ENCODE data around the gene TOM1L2. TPM values are rescaled to one million over a fixed set of nuclear protein-coding genes. Genes with fewer than 3 reads are reported as not detected.
A peak's percentile ranks its signal among the peaks of the same experiment; 100 is the strongest.

The TOM1L2 gene
- total RNA-seq, 2 donors from 2014 or later, result 47.6 to 68.7 TPM

DNA sequence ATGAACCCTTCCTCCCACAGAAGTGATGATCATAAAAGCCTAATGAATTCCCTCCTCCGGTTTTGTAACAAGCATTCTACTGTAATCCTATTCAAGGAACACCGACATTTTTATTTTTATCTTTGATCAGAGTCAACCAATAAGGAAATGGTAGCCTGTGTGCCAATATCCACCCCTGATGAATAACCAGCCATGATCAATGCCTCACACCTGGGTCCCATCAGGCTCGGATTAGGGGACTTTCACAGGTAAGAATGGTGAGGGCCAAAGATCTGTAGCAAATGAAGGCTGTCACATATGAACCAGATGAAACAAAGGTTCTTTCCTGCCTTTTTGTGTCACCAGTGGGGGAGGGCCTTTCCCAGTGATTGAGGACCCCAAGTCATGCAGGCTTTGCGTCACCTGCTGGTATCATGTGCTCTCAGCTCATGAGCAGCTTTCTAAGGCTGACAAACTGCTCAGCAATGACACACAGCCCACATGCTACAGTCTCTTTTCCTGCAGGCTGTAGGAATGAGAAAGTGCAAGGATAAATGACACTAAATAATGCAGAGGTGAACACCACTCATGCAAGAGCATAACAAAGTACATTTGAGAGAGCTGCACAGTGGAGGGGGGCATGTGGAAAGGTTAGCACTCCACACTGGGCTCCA is 34.9 kb downstream of the TOM1L2 start:
- Histone ChIP-seq H3K27me3 (no peaks in the 10 kb centered on the region), H3K9ac (ENCODE audit: low read depth in 2 of 2, low read length in 2 of 2) (no peak overlapping the region), H3K36me3 (no peaks in the 10 kb centered on the region), H3K9me3 (no peaks in the 10 kb centered on the region), H3K4me3 (no peak overlapping the region), H3K27ac (peak overlapping the region; percentile 72), H3K4me1 (peaks cover 9% of the 10 kb centered on the region)
- DNase-seq, result no peak
- intact Hi-C loops (cut with DNase I), result no loop called here
- TF ChIP-seq, protein P1, sequence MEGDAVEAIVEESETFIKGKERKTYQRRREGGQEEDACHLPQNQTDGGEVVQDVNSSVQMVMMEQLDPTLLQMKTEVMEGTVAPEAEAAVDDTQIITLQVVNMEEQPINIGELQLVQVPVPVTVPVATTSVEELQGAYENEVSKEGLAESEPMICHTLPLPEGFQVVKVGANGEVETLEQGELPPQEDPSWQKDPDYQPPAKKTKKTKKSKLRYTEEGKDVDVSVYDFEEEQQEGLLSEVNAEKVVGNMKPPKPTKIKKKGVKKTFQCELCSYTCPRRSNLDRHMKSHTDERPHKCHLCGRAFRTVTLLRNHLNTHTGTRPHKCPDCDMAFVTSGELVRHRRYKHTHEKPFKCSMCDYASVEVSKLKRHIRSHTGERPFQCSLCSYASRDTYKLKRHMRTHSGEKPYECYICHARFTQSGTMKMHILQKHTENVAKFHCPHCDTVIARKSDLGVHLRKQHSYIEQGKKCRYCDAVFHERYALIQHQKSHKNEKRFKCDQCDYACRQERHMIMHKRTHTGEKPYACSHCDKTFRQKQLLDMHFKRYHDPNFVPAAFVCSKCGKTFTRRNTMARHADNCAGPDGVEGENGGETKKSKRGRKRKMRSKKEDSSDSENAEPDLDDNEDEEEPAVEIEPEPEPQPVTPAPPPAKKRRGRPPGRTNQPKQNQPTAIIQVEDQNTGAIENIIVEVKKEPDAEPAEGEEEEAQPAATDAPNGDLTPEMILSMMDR (IDR thresholded peaks at IDR 0.05), result no peak

DNA sequence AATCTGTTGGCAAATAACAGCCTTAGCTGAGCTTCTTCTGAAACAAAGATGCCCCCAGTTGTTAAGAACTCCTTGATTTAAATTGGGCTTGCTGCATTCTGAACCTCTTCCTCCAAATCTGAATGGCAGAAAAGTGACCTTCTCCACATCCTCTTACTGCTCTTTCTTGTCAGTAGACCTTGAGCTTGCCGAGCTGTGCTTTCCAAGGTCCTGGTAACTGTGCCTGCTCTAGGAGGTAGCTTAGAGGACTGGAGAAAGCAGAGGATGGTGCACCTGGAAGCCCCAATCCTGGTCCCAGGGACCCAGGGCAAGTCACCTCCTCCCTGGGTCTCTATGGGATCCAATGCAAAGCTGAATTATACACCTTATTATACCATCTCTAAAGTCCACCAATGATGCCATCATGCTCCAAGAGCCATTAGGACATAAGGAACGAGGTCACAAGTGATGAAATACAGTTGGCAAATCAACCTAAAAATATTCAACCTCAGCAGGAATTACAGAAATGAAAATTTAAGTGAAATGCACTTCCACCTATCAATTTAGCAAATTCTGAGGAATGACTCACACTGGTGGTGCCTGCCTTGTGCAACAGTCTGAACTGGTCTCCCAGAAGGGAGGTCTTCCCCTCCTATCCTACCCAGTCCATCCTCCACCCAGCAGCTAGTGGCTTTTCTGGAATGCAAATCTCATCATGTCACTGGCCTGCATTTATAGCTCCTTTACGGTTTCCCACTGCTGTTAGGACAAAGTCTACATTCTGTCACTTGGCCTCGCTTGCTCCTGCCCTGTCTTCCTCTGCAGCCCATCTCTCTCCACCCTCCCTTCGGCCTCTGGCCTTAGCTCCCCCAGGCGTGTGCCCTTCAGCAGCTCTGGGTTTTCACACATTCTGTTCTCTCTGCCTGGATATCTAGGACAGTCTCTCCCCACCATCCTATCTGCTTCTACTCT is 36.6 kb downstream of the TOM1L2 start:
- H3K27me3 ChIP-seq, result no peaks in the 10 kb centered on the region
- DNase-seq, result peak; percentile 72
- H3K36me3 ChIP-seq, result no peaks in the 10 kb centered on the region
- TF ChIP-seq, protein P1 (IDR thresholded peaks at IDR 0.05), result no peak
- intact Hi-C loops (cut with DNase I), result no loop called here
- H3K4me3 ChIP-seq, result no peak overlapping the region
- peaks cover 9% of the 10 kb centered on the region for H3K4me1 ChIP-seq
- H3K9me3 ChIP-seq, result no peaks in the 10 kb centered on the region
- H3K9ac ChIP-seq (ENCODE audit: low read depth in 2 of 2, low read length in 2 of 2), result peak overlapping the region in 1 of 2 donors; percentile 38
- peak overlapping the region; percentile 73 for H3K27ac ChIP-seq

DNA sequence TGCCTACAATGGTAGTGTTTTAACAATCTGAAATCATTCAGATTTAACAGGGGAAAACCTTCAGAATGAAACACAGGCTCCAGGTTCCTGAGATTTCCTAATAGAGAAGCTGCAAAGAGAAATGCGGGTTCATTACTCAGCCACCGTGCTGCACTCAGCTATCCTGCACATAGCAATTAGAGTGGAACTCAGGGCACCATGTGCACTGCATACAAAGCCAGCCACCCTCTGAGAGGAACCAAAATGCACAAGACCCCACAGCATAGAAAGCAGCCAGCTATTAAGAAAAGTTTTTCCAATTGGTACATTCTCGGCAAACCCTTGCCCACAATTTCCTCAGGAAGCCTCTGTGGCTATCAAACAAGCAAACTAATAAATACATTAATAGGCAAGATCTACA is 37.4 kb downstream of the TOM1L2 start:
- H3K4me1 ChIP-seq, result peaks cover 9% of the 10 kb centered on the region
- intact Hi-C loops (cut with DNase I), result no loop called here

DNA sequence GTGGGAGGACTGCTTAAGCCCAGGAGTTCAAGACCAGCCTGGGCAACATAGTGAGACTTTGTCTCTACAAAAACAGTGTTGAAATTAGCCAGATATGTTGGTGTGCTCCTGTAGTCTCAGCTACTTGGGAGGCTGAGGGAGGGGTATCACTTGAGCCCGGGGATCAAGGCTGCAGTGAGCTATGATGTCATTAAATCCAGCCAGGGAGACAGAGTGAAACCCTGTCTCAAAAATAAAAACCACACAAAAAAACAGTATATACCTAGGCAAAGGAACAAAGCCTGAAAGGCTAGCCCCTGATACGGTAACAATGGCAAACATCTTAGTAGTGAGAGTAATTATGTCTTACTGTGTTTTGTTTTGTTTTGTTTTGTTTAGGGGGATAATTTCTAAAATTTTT is 38.0 kb downstream of the TOM1L2 start:
- no peak overlapping the region for H3K4me3 ChIP-seq
- TF ChIP-seq, protein P1 (IDR thresholded peaks at IDR 0.05), result no peak
- H3K9me3 ChIP-seq, result no peaks in the 10 kb centered on the region
- H3K27me3 ChIP-seq, result no peaks in the 10 kb centered on the region
- H3K36me3 ChIP-seq, result no peaks in the 10 kb centered on the region
- DNase-seq, result no peak
- no peak overlapping the region for H3K9ac ChIP-seq (ENCODE audit: low read depth in 2 of 2, low read length in 2 of 2)
- intact Hi-C loops (cut with DNase I), result no loop called here
- H3K27ac ChIP-seq, result no peak overlapping the region
- H3K4me1 ChIP-seq, result peaks cover 9% of the 10 kb centered on the region

More for the DNA sequence above, 37.4 kb downstream of the TOM1L2 start:
- no peak for DNase-seq
- no peaks in the 10 kb centered on the region for H3K27me3 ChIP-seq
- no peaks in the 10 kb centered on the region for H3K9me3 ChIP-seq
- H3K4me3 ChIP-seq, result no peak overlapping the region
- H3K36me3 ChIP-seq, result no peaks in the 10 kb centered on the region
- H3K27ac ChIP-seq, result no peak overlapping the region
- no peak overlapping the region for H3K9ac ChIP-seq (ENCODE audit: low read depth in 2 of 2, low read length in 2 of 2)
- TF ChIP-seq, protein P1 (IDR thresholded peaks at IDR 0.05), result no peak

DNA sequence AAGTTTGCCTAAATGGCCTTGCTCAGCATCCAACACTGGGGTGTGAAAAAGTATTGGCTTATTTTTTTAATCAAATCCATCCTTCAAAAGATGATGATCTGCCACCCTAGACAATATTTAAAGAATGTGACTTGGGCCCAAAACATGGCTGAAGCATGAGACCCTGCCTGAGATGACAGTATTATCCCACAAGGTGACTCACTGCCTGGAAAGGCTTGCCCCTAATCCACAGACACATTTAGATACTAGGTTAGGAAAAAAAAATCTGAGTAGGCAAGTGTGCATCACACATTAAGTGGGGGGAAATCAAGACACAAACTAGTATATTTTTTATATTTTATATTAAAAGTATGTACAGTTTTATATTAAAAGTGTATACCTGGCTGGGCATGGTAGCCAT is 38.4 kb downstream of the TOM1L2 start:
- Histone ChIP-seq H3K4me3 (no peak overlapping the region), H3K27me3 (no peaks in the 10 kb centered on the region), H3K9ac (ENCODE audit: low read depth in 2 of 2, low read length in 2 of 2) (no peak overlapping the region), H3K4me1 (peaks cover 9% of the 10 kb centered on the region), H3K36me3 (no peaks in the 10 kb centered on the region), H3K9me3 (no peaks in the 10 kb centered on the region), H3K27ac (no peak overlapping the region)
- TF ChIP-seq, protein P1 (IDR thresholded peaks at IDR 0.05), result no peak
- no peak for DNase-seq
- intact Hi-C loops (cut with DNase I), result no loop called here

Measured in colonic mucosa (tissue), 4 donors.